H1 (cell line): ENCODE measurements around the gene EXOSC7. TPM values are rescaled to one million over a fixed set of nuclear protein-coding genes. Genes with fewer than 3 reads are reported as not detected.

Experiments used
- CTCF ChIA-PET: fragments of 300-600 bp; sonication (Branson Sonifier 250); formaldehyde crosslinking; loops from one replicate; lab custom pipeline; 2021; ENCODE audit not compliant: partially characterized antibody; lab: Charles Lee
- POLR2A ChIA-PET: fragments of 300-600 bp; sonication (Branson Sonifier 250); formaldehyde crosslinking; loops from one replicate; lab custom pipeline; 2021; ENCODE audit warnings: inconsistent platforms; ENCODE audit not compliant: partially characterized antibody; lab: Charles Lee
- DNase-seq, 2 experiments: peaks; one replicate each; pipeline versions ENCODE4 v3.0.0 to v3.0.0-alpha.2; 2010 to 2022; ENCODE audit warnings: low spot score in 2 of 2, low read depth in 1 of 2, mixed read lengths in 1 of 2
- FAIRE-seq: peaks from 2 replicates; lab custom pipeline; 2011; peaks lifted over from hg19 to GRCh38; lab: Jason Lieb, UNC
- H2AFZ ChIP-seq: 2 replicates; pipeline ENCODE4 v1.8.1; 2012; ENCODE audit warnings: low read length, inconsistent platforms
- H2AK5ac ChIP-seq: 2 replicates; pipeline ENCODE4 v1.6.1; 2013; ENCODE audit warnings: low read depth, low read length
- H2BK120ac ChIP-seq: replicated peaks from 2 replicates; pipeline ENCODE3; 2013; ENCODE audit warnings: low read depth, low read length, inconsistent platforms
- H2BK12ac ChIP-seq: 2 replicates; pipeline ENCODE4 v1.6.1; 2013; ENCODE audit warnings: low read depth, low read length
- H2BK15ac ChIP-seq: 2 replicates; pipeline ENCODE4 v1.6.1; 2013; ENCODE audit warnings: low read length
- H2BK20ac ChIP-seq: 2 replicates; pipeline ENCODE4 v1.6.1; 2013; ENCODE audit warnings: low read length
- H2BK5ac ChIP-seq: 2 replicates; pipeline ENCODE4 v1.6.1; 2013; ENCODE audit warnings: low read depth, low read length
- H3K14ac ChIP-seq: 2 replicates; pipeline ENCODE4 v1.6.1; 2013; ENCODE audit warnings: inconsistent platforms; ENCODE audit not compliant: insufficient read length
- H3K18ac ChIP-seq: 2 replicates; pipeline ENCODE4 v1.6.1; 2013; ENCODE audit warnings: low read length; ENCODE audit errors: extremely low read depth
- H3K23ac ChIP-seq: 2 replicates; pipeline ENCODE4 v1.6.1; 2013; ENCODE audit warnings: inconsistent platforms; ENCODE audit not compliant: insufficient read length
- H3K23me2 ChIP-seq: 2 replicates; pipeline ENCODE4 v1.6.1; 2013; ENCODE audit warnings: low read depth, low read length
- H3K27ac ChIP-seq: 2 replicates; pipeline ENCODE4 v1.6.1; 2011; ENCODE audit warnings: low read depth, low read length, inconsistent platforms
- H3K27me3 ChIP-seq, 4 experiments: replicated peaks in 1 of 4; 1 replicate in 1 of 4; 2 replicates in 3 of 4; pipeline versions ENCODE4 v1.6.1 to v1.8.1; 2011 to 2013; ENCODE audit warnings: low read length in 3 of 4, mild to moderate bottlenecking in 3 of 4, inconsistent platforms in 2 of 4, mixed read lengths in 2 of 4, moderate library complexity in 1 of 4; ENCODE audit not compliant: control insufficient read depth in 3 of 4, insufficient read depth in 3 of 4; ENCODE audit errors: extremely low read depth in 1 of 4
- H3K36me3 ChIP-seq, 4 experiments: 2 replicates each; pipeline versions ENCODE4 v1.6.1 to v1.8.1; 2011 to 2013; ENCODE audit warnings: mild to moderate bottlenecking in 4 of 4, low read length in 3 of 4, moderate library complexity in 2 of 4, control low read depth in 1 of 4, inconsistent platforms in 1 of 4; ENCODE audit not compliant: insufficient read depth in 4 of 4, control insufficient read depth in 2 of 4
- H3K4ac ChIP-seq: replicated peaks from 2 replicates; pipeline ENCODE3; 2013; ENCODE audit warnings: low read length, low read depth, mixed read lengths, inconsistent platforms; ENCODE audit not compliant: insufficient read length
- H3K4me1 ChIP-seq, 4 experiments: replicated peaks in 1 of 4; 1 replicate in 1 of 4; 2 replicates in 3 of 4; pipeline versions ENCODE4 v1.6.1 to v1.8.1; 2011 to 2013; ENCODE audit warnings: low read length in 3 of 4, inconsistent platforms in 2 of 4, mixed read lengths in 1 of 4; ENCODE audit not compliant: insufficient read depth in 4 of 4, control insufficient read depth in 3 of 4
- H3K4me2 ChIP-seq, 2 experiments: 2 replicates each; pipeline versions ENCODE4 v1.6.1 to v1.8.1; 2011 to 2013; ENCODE audit warnings: low read depth in 2 of 2, low read length in 2 of 2, control low read depth in 1 of 2, inconsistent platforms in 1 of 2, mild to moderate bottlenecking in 1 of 2; ENCODE audit not compliant: insufficient read depth in 1 of 2
- H3K4me3 ChIP-seq, 4 experiments: fragments of 200-600, 300-600 bp in 1 of 4; sonication (generic), shearing (Covaris generic), sonication (Bioruptor Twin) in 1 of 4; 2 replicates each; pipeline versions ENCODE4 v1.5.1 to v1.8.1; 2011 to 2016; ENCODE audit warnings: low read length in 4 of 4, low read depth in 3 of 4, control low read depth in 2 of 4, inconsistent platforms in 2 of 4, mild to moderate bottlenecking in 2 of 4, mixed read lengths in 1 of 4, moderate library complexity in 1 of 4; ENCODE audit not compliant: insufficient read depth in 2 of 4; ENCODE audit errors: extremely low read depth in 1 of 4
- H3K56ac ChIP-seq: replicated peaks from 2 replicates; pipeline ENCODE3; 2013; ENCODE audit warnings: low read depth, mild to moderate bottlenecking, mixed read lengths, low read length, inconsistent platforms; ENCODE audit not compliant: insufficient read length
- H3K79me1 ChIP-seq: 2 replicates; pipeline ENCODE4 v1.6.1; 2013; ENCODE audit warnings: low read depth, low read length, control low read depth
- H3K79me2 ChIP-seq, 2 experiments: 2 replicates each; pipeline versions ENCODE4 v1.6.1 to v1.8.1; 2012 to 2013; ENCODE audit warnings: low read length in 2 of 2, mild to moderate bottlenecking in 2 of 2, inconsistent platforms in 1 of 2; ENCODE audit not compliant: insufficient read depth in 2 of 2, control insufficient read depth in 1 of 2
- H3K9ac ChIP-seq, 4 experiments: replicated peaks in 1 of 4; 1 replicate in 1 of 4; 2 replicates in 3 of 4; pipeline versions ENCODE4 v1.6.1 to v1.8.1; 2011 to 2013; ENCODE audit warnings: low read depth in 3 of 4, low read length in 3 of 4, control low read depth in 2 of 4, mild to moderate bottlenecking in 2 of 4, moderate library complexity in 2 of 4, inconsistent platforms in 1 of 4; ENCODE audit errors: extremely low read depth in 1 of 4
- H3K9me3 ChIP-seq, 2 experiments: 2 replicates each; pipeline versions ENCODE4 v1.6.1 to v1.8.1; 2012 to 2013; ENCODE audit warnings: mild to moderate bottlenecking in 2 of 2, moderate library complexity in 2 of 2, control low read depth in 1 of 2, inconsistent platforms in 1 of 2, low read depth in 1 of 2, low read length in 1 of 2, mixed read lengths in 1 of 2; ENCODE audit not compliant: insufficient read depth in 2 of 2
- H4K20me1 ChIP-seq, 2 experiments: replicated peaks in 1 of 2; 2 replicates each; pipeline versions ENCODE3 to v1.8.1; 2011 to 2013; ENCODE audit warnings: inconsistent platforms in 2 of 2, low read length in 2 of 2, mild to moderate bottlenecking in 1 of 2; ENCODE audit not compliant: insufficient read depth in 2 of 2, control insufficient read depth in 1 of 2
- H4K5ac ChIP-seq: 2 replicates; pipeline ENCODE4 v1.6.1; 2013; ENCODE audit warnings: low read length, low read depth, mixed read lengths, inconsistent platforms; ENCODE audit not compliant: insufficient read length
- H4K8ac ChIP-seq: 2 replicates; pipeline ENCODE4 v1.8.0; 2013; ENCODE audit warnings: mild to moderate bottlenecking, moderate library complexity, low read length, inconsistent platforms; ENCODE audit not compliant: insufficient read depth; ENCODE audit errors: extremely low read depth
- H4K91ac ChIP-seq: replicated peaks from 2 replicates; pipeline ENCODE3; 2013; ENCODE audit warnings: low read length, mixed read lengths, inconsistent platforms; ENCODE audit not compliant: insufficient read length
- FOSL1 ChIP-seq: IDR thresholded peaks from 2 replicates; pipeline ENCODE4 v1.6.1; 2011; ENCODE audit warnings: mild to moderate bottlenecking, low read depth, low read length, moderate library complexity; ENCODE audit not compliant: insufficient read depth
- JUND ChIP-seq: IDR thresholded peaks from 2 replicates; pipeline ENCODE4 v1.6.1; 2011; ENCODE audit warnings: mild to moderate bottlenecking, improper control_type of control experiment, low read length
- SIN3A ChIP-seq, 2 experiments: IDR thresholded peaks in 1 of 2; conservative IDR thresholded peaks in 1 of 2; 2 replicates each; pipeline ENCODE4 v1.6.1; 2011 to 2012; ENCODE audit warnings: low read length in 2 of 2, improper control_type of control experiment in 1 of 2, low read depth in 1 of 2, mild to moderate bottlenecking in 1 of 2
- WGBS, 2 experiments: shearing (Covaris generic) in 1 of 2; methylation state at CpG; one replicate each; pipeline versions ENCODE4 v1.1.6 to v1.1.7; 2013 to 2015; ENCODE audit warnings: low lambda C conversion rate in 2 of 2, mixed read lengths in 2 of 2, inconsistent platforms in 1 of 2, low coverage in 1 of 2, missing lambda C conversion rate in 1 of 2; ENCODE audit not compliant: insufficient replicate concordance in 2 of 2, insufficient coverage in 1 of 2, insufficient read length in 1 of 2; ENCODE audit errors: extremely low coverage in 1 of 2, missing lambda C conversion rate in 1 of 2; 5-methylcytosine and 5-hydroxymethylcytosine counted together
- polyA plus RNA-seq, 7 experiments: library from polyadenylated mRNA; depleted of rRNA in 3 of 7; stranded (reverse) in 5 of 7; unstranded in 2 of 7; fragments of >200 nt in 5 of 7; fragments of 200-250 nt in 2 of 7; gene quantifications; 1 replicate in 5 of 7; 2 replicates in 1 of 7; 4 replicates in 1 of 7; pipeline versions ENCODE4 v1.2.1 to v1.2.3, GENCODE V29; 2011 to 2013; ENCODE audit warnings: missing spikeins in 2 of 7, mixed read lengths in 2 of 7
- total RNA-seq: library from RNA; stranded (reverse); fragmentation: NEBNext Ultra II Directional; extraction: Animal tissue kit (Norgen Biotek cat#: 25700); gene quantifications from 2 replicates; pipeline ENCODE4 v1.2.1, GENCODE V29; 2021

EXOSC7 gene
- total and polyA plus RNA-seq, 2 of the 8 experiments (the other 6 are each of a cell fraction or from before 2014, with no cell fraction given) = 92.7 to 94.5 TPM

DNA sequence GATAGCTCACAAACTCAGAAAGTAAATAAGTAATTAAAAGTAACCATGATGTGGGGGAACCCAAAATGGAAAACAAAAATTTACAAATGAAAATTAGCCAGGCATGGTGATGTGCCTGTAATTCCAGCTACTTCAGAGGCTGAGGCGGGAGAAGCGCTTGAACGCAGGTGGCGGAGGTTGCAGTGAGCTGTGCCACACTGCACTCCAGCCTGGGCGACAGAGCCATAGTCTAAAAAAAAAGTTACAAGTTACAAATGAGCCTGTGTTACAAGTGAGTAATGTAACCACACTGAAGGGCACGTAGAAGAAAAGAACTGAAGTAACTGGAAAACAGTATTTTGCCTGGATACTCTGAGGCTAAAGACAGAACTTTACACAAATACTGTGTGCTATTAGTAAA is 11.3 kb downstream of the EXOSC7 start:
- Histone ChIP-seq H3K27me3 (no peaks in the 10 kb centered on the region), H4K91ac (no peak overlapping the region), H4K8ac (no peak overlapping the region), H3K4me1 (peaks cover 0 to 4% (median 1%) of the 10 kb centered on the region in 4 experiments; a peak in 1 of 7 replicates), H3K9me3 (peaks cover 2 to 11% of the 10 kb centered on the region in 2 experiments; a peak in 1 of 4 replicates), H3K18ac (no peak overlapping the region), H3K56ac (no peak overlapping the region), H3K4me3 (no peak overlapping the region), H2BK15ac (no peak overlapping the region), H3K79me2 (peaks cover 18 to 73% of the 10 kb centered on the region in 2 experiments), H2AK5ac (no peak overlapping the region), H2BK12ac (no peak overlapping the region), H3K79me1 (peaks cover 8% of the 10 kb centered on the region), H3K14ac (no peak overlapping the region), H3K36me3 (peaks cover 5 to 40% (median 24%) of the 10 kb centered on the region in 4 experiments; a peak in 6 of 8 replicates), H3K4me2 (no peak overlapping the region), H4K20me1 (peaks cover 3 to 10% of the 10 kb centered on the region in 2 experiments), H2BK5ac (no peak overlapping the region), H2BK120ac (no peak overlapping the region), H2BK20ac (no peak overlapping the region), H3K4ac (no peak overlapping the region), H2AFZ (no peak overlapping the region), H3K23ac (no peak overlapping the region), H3K27ac (no peak overlapping the region), H4K5ac (no peak overlapping the region), H3K9ac (no peak overlapping the region), H3K23me2 (no peaks in the 10 kb centered on the region)
- CTCF ChIA-PET = interaction anchor here (0.8 to 3.0 kb wide), 5 partner anchors 10 to 50 kb away, joined by 3 to 29 read pairs (median 4); partner anchors contain the start of genes EXOSC7 and ZDHHC3
- POLR2A ChIA-PET = interaction anchor here (0.8 to 6.6 kb wide), 2 partner anchors 11 to 19 kb away, joined by 3 to 48 read pairs; partner anchors contain the start of genes EXOSC7 and ZDHHC3
- FAIRE-seq = no peak
- no peak for DNase-seq
- no peak for TF ChIP-seq FOSL1
- TF ChIP-seq JUND = no peak
- TF ChIP-seq SIN3A (conservative IDR thresholded peaks at IDR 0.05 in 1 of 2, IDR thresholded peaks at IDR 0.05 in 1 of 2; ENCODE audit: low read depth in 1 of 2, low read length in 2 of 2) = no peak
- 94% methylated on average over 6 of the region's 6 CpGs; no CpG with 5 or more reads in 1 of the 2 experiments for WGBS, 2 experiments
